OCI-LY3 (cell line): ENCODE results near the gene DNMT3A.

Source experiments
- CTCF ChIP-seq: fragments of 200-600, 300-600 bp; sonication (generic); IDR thresholded peaks from 2 replicates; pipeline ENCODE4 v1.5.1; 2014; ENCODE audit warnings: antibody characterized with exemption, low read length, low read depth
- EZH2phosphoT487 ChIP-seq: fragments of 200-600 bp; shearing (Covaris generic); IDR thresholded peaks from 2 replicates; pipeline ENCODE4 v1.6.1; 2018; ENCODE audit warnings: antibody characterized with exemption, mixed run types, low read depth

- no peak for TF ChIP-seq CTCF
- TF ChIP-seq EZH2phosphoT487, result no peak
Measured at GRCh38 chr2:25314514-25315315, 27.0 kb downstream of the DNMT3A start.
